Cortex of kidney (tissue), 1 donor: Measurements from ENCODE around the gene C2orf69.
"Not testable (repeated sequence)": the region's sequence is repeated elsewhere in the genome, so short reads cannot be mapped to it uniquely, and the experiment has no call there.

ENCODE experiments used
- DNase-seq: peaks from one replicate; lab custom pipeline; 2025; lab: John Stamatoyannopoulos, UW

The C2orf69 gene, protein sequence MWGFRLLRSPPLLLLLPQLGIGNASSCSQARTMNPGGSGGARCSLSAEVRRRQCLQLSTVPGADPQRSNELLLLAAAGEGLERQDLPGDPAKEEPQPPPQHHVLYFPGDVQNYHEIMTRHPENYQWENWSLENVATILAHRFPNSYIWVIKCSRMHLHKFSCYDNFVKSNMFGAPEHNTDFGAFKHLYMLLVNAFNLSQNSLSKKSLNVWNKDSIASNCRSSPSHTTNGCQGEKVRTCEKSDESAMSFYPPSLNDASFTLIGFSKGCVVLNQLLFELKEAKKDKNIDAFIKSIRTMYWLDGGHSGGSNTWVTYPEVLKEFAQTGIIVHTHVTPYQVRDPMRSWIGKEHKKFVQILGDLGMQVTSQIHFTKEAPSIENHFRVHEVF

DNA sequence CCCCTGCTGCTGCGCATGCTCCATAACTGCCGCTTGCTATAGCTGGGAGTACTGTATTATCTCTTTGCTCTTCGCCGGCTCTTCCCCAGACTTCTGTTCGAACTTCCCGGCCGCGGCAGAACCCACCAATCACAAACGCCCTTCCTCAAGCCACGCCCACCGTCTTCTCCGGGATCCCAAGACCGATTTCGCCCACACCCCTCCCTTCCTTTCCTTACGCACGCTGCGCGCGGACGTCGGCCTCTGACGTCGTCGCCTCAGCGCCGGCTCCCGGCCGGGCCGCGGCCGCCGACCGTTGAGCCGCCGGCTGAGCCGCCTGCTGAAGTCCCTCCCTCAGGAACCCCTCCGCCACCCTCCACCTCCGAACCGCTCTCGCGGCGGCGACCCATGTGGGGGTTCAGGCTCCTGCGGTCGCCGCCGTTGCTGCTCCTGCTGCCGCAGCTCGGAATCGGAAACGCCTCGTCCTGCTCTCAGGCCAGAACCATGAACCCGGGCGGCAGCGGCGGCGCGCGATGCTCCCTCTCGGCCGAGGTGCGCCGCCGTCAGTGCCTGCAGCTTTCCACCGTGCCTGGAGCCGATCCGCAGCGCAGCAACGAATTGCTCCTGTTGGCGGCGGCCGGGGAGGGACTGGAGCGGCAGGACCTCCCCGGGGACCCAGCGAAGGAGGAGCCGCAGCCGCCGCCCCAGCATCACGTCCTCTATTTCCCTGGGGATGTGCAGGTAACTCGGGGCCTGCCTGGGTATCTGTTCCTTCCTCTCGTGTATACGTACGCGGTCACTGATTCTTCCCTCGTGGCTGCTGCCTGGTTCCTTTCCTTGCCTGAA, at the start of gene C2orf69:
TSS of gene C2orf69 (plus strand) at position 242 of the 825 bp plus-strand sequence. CDS start at position 388, 146 bp downstream.
- DNase-seq, result no peak

DNA sequence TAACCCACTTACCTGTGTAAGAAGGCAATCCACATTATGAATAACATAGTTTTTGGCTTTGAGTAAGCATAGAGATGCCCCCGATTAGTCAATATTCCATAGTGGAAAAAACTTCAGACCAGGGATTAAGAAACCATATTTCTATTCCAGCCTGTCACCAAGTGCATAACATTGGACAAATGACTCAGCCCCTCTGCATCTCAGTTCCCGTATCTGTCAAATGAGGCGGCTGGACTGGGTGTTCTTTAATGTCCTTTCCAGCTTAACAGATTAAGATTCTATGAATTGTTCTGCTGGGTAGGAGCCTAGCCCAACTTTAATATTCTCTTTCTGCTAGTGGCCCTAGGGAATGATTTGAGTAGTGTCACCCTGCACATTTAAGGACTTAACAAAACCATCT, 48.3 kb upstream of the C2orf69 start:
- no peak for DNase-seq

DNA sequence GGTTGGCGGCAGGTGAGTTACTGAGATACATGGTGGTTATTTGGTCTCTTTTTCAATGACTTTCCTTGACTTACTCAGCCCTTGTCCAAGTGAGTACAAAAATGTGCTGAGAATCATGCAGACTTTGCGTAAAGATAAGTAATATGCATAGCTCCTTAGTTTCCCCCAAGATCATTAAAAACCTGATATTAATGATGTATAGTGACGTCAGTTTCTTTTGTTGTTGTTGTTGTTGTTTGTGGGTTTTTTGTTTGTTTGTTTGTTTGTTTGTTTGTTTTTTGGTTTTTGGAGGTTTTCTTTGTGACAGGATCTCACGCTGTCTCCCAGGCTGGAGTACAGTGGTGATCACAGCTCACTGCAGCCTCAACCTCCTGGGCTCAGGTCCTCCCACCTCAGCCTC, 45.2 kb upstream of the C2orf69 start:
- no peak for DNase-seq

DNA sequence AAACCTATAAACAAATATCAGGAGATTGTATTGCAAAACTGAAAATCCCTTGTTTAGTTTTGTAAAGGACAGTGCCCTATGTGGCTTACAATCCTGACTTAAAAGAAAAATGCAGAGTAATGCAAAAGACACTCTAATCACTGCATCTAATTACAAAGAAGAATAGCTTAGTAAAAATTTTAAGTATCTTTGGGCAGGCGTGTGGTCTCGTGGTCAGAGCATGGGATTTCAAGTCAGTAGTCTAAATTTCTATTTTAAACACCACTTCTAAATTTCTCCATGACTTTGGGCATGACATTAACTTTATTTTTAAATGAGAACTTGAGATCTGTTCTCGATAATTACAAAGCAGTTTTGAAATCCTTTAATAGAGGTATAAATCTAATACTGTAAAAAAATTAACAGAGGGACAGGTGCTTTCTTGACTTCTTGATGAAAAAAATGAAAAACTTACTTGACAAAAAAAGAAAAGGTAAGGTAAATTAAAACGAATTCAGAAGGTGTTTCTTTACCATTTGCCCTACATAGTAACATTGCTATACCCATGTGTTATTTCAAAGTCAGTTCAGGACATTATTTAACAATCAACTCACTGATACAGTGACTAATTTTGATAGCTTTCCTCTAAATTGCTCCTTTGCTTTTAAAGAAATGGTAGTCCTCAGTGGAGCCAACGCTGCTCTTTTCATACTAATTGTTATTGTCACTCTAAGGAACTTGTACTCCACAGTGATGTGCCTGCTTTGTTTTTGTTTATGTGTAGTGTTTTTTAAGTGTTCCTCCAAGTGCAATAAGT, 42.5 kb upstream of the C2orf69 start:
- no peak for DNase-seq

DNA sequence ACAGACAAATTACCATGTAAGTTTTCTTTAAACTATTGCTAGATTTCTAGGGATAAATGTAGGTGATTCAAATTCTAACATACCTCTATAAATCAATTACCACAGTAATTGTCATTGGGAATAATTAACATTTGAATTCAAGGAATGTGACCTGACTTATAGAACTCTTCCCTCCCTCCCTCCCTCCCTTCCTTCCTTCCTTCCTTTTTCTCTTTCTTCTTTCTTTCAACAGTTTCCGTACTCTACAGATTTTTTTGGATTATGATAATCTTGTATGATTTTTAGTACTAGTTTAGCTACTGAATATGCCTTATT, 41.9 kb upstream of the C2orf69 start:
- DNase-seq, result no peak

DNA sequence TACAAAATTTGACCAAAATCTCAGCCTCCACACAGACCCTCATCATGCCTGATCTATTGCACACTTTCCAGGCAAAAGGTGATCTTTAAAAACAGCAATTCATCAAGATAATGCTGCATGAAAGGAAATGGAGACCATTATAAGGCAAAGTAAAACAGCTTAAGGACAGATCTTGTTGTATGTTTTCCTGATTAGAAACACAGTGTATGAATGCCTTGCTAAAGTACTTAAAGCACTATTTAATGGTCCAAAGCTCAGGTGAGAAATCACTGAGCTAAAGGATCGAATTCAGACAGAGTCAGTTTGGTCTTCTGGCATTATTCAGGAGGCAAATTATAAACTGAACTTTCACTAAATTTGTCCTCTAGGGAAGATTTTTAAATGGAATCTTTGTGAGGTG, 41.4 kb upstream of the C2orf69 start:
- DNase-seq, result no peak

DNA sequence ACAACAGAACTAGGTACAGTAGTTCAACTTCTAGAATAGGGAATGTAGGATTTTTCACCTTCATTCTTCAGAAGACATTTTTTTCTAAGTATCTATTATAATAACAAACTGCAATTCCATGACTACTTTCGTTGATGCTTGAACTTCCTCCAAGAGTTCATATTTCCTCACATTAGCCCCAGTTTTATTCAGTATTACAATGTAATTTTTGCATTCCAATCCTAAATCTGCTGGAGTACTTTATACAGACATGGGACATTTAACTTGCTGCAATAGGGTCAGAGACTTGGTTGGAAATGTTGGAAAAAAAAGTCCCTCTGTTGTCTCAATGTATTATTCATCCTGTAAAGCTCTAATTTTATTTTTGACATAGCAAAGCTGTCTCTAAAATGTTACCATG, 40.5 kb upstream of the C2orf69 start:
- DNase-seq, result no peak

DNA sequence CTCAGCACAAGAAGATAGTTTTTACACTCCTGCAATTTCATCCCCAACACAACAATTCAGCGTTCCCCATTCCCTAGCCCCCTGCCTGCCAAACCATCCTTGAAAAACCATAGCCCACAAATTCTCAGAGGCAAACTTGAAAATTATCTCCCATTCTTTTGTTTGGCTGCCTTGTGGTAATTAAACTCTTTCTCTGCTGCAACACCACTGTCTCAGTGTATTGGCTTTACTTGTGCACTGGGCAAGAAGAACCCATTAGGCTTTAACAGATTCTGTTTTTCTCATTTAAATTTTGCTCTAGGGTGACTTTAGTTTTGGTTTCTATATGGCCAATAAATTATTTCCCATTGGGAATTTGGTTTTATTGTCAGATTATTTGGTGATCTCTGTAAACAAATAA, 36.9 kb upstream of the C2orf69 start:
- DNase-seq, result no peak

DNA sequence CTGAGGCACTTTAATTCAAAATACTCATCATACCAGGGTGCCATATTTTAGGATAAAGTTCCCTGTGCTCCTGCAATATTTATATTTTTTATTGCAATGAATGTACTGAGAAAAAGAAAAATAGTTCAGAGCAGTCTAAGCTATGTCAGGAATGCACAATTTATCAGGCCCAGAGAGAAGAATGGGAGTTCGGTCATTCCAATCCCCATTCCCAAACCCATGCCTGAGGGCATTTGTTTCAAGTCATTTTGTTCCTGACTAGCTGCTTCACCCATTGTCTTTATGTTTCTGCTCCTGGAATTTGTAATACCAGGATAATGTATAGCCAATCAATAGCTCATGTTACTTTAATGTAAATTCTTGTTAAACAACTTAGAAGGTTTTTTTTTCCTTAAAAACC, 35.7 kb upstream of the C2orf69 start:
- DNase-seq, result no peak

DNA sequence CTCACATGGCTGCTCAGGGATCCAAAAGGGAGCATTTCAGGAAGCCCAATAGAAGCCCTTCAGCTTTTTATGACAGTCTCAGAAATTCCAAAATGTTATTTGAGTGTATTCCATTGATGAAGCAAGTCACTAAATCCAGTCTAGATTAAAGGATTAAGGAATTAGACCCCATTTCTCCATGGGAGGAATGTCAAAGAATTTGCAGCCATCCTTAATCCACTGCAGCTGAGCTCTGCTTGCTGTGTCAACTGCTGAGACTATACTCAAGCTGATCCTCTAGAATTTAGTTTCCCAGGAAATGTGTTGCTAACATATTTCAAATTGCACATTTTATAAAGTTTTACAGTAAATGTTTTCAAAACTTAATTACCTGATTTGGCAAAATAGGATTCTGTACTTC, 28.4 kb upstream of the C2orf69 start:
- DNase-seq, result no peak

DNA sequence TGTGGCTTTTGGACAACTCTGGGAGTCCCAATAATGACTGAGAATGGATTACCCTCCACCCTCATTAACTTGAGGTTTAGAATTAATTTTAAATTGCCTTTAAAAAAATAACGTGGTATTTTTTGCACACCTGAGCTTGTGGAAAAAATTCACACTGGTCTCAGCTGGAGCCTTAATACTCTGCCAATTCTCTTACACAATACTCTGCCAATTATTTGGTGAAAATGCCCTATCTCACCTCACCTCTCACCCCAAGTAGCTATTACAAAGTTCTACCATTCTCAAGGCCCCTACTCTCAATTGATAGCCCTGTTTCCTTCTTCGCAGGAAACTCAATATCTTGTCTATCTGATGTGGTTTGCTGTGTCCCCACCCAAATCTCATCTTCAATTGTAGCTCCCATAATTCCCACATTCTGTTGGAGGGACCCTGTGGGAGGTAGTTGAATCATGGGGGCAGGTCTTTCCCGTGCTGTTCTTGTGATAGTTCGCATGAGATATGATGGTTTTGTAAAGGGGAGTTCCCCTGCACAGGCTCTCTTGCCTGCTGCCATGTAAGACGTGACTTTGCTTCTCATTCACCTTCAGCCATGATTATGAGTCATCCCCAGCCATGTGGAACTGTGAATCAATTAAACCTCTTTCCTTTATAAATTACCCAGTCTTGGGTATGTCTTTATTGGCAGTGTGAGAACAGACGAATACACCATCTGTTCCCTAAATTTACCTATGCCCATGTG, 27.4 kb upstream of the C2orf69 start:
- DNase-seq, result no peak

DNA sequence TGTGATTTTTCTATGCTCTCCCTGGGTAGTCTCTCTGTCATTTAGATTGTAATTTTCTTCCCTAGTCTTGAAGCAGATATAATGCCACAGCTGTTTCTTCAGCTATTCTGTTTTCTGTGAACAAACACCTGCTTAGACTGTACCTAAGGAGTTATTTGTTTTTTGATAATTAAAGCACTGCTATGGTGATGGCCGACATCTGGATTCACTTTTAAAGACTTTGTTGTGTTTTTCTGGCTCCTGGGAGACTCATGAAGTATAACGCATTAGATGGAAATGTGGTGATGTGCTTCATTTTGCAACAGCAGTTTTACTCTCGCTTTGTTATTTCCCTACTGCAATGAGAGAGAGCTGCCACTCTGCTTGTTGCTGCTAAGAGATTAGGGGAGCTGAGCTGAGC, 15.7 kb upstream of the C2orf69 start:
- DNase-seq, result no peak

DNA sequence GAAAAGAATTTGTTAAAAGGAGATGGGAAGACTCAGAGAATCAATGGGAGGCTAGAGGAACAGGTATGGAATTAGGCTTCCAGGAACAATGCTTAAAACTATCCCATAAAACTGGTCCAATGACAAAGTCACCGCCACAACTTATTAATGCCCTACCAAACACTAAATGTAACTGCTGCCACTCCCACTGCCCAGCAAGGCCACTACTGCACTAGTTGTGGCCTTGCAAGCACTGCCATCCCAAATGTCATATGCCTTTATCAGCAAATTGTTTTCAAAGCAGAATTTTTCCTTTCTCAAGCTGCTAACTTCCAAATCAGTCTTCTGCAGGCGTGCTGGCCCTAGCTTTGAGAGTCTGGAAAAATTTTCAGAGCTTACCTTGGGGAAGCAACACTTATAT, 14.5 kb upstream of the C2orf69 start:
- no peak for DNase-seq

DNA sequence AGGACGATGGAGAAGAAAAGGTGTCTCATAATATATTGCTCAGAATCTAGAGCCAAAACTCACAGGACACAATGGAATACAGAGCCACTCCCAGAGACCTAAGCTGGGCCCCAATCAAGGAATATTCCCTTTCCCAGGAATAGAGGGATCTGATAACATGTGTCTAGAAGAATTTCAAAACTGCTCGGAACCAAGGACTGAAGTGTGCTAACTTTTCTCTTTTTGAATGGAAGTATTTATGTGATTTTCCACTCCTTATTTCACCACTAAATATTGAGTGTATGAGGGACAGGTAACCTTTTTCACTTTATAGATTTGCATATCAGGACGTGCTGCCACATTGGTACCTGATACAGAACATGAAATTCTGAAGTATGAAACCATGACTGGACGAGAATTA, 9.2 kb upstream of the C2orf69 start:
- DNase-seq, result no peak

DNA sequence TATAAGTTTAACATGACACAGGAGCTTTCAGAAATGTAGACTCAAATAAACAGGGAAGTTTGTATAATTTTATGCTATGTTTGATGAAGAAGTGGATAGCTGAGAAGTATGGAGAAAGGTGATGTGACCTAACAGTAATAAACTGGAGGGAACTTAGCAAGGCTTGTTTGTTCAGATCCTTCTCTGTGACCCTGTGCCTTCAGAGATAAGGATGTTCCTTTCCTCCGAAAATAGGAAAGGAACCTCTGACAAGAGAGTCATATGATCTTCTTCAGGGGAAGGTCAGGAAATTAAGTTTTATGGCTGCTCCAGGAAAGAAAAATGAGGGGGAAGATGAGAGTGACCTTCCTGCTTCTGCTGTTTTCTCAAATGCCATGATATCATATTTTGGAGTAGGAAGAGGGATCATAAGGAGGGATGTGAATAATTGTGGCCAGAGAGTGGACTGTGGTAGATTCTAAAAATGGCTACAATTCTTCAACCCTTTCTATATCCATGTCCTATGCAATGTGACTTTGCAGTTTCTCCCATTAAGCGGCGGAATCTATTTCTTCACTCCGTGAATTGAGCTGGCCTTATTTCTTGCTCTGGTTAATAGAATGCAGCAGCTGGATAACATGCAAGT, 8.5 kb upstream of the C2orf69 start:
- DNase-seq, result no peak

DNA sequence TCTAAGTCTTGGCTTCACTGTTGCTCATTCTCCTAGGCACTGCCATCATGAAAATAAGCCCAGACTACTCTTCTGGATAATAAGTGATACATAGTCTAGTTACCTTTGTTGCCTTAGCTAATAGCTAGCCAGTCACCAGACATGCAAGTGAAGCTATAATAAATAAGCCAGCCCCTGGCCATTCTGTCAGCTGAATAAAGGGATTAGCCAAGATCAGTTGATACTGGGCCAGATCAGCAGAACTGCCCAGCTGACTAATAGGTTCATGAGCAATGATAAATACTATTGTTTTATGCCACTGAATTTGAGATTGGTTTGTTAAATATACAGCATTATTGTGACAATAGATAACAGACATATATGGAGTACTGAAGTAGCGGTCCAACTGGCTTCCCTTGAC, 8.0 kb upstream of the C2orf69 start:
- DNase-seq, result no peak

DNA sequence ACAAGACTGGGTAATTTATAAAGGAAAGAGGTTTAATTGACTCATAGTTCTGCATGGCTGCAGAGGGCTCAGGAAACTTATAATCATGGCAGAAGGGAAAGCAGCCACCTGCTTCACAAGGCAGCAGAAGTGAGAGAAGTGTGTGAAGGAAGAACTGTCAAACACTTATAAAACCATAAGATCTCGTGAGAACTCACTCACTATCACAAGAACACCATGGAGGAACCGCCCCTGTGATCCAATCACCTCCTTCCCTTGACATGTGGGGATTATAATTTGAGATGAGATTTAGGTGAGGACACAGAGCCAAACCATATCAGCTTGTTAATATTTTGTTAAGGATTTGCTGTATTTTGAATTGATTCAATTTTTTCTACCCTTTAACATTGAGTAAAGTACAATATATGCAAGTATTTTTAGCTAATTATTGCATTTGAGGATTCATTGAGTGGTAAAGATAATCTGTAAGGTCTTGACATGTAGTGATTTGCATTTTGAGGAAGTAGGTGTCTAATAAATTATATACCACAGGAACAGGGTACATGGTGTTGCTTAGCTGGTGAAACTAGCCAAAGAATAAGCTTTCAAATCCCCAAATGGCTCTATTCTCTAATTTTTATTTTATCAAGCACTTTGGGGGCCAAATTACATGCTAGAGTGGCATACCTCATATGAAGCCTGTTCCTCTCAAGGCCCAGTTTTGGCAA, 3.9 kb upstream of the C2orf69 start:
- no peak for DNase-seq

DNA sequence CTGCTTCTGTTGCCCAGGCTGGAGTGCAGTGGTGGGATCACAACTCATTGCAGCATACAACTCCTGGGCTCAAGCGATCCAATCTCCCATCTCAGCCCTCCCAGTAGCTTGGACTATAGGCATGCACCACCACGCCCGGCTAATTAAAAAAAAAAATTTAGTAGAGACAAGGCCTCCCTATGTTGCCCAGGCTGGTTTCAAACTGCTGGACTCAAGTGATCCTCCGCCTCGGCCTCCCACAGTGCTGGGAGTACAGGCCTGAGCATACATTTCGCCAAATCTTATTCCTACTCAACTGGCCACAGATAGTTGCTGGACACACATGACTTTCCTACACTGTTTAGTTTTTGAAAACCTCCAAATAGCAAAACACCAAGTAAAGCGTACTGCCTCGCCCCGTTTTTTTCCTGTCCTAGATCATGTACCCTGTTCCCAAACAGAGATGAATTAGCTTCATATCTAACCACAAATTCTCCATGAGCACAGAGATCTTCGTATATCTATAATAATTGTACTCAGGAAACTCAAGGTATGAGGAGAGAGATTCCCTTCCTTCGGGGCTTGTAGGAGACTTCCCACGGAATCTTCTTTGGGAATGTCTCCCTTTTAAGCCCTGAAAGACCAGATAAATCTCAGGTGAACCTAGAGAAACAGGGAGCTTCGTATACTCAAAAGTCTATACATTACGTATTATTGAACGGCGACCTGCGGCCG, 598 bp upstream of the C2orf69 start:
- no peak for DNase-seq

DNA sequence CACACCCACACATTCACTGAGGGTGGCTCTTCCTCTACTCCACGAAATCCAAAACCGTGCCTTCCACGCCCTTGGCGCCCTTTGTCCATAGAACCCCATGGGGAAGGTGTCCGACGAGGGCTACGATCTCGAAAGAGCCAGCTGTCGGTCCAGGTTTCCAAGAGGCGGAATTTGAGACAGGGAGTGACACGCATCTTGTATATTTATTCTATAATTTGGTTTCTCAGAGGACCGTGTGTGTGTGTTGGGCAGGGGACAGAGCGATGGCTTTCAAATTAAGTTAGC, 726 bp downstream of the C2orf69 start:
- no peak for DNase-seq

DNA sequence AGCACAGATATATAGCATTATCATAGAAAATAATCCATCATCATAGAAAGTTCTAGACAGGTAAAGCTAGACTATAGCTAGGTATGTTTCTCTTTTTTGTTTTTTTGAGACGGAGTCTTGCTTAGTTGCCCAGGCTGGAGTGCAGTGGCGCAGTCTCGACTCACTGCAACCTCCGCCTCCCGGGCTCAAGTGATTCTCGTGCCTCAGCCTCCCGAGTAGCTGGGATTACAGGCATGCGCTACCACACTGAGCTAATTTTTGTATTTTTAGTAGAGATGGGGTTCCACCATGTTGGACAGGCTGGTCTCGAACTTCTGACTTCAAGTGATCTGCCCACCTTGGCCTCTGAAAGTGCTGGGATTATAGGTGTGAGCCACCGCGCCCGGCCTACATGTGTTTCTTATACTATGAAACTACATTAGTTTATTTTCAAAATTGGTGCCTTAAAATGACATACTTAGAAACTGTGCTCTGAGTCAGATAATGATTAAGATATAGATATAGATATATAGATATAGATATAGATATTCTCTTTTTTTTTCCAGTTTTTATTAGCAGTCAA, 1.5 kb downstream of the C2orf69 start:
- not testable (repeated sequence) for DNase-seq
